ENCODE measurements around the gene CEP72. TPM values are rescaled to one million over a fixed set of nuclear protein-coding genes. Genes with fewer than 3 reads are reported as not detected.
A peak's percentile ranks its signal among the peaks of the same experiment; 100 is the strongest.
"Not testable (repeated sequence)": the region's sequence is repeated elsewhere in the genome, so short reads cannot be mapped to it uniquely, and the experiment has no call there.

Gene CEP72
- total RNA-seq, 1 donor from 2014 or later, result 7.7 TPM

DNA sequence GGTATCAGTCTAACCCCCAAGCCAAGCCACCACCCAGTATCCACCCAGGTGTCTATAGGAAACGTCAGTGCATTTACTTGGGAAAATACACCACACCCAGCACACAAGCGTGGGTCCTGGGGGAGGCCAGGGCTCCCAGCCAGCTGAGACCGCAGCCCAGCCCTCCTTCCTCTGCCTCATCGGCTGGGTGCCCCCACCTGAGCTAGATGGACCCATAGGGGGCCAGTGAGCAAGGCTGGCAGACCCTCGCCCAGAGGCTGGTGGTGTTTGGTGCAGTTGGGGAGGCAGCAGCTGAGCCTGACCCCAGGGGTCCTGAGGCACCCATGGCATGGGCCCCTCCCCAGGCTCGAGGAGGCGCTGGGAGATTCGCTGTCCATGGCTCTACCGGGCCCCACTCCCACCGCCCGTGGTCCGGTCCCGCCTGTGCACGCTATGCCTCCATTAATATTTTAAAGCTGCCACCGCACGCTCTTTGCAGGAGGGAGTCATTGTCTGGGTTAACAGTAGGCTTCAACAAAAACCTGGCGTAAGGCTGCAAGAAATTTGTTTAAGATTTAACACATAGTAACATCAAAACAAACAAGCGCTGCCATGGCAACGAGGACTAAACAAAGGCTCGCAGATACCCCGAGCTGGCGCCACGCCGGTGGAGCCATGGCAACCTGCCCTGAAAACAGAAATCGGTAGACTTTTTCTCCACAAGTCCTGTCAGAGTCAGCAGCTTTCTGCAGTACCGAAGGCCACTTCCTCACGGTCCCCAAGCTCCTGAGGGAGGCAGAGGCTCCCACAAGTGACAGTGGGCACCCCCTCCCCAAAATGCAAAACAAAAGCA is 60.4 kb downstream of the CEP72 start:
- peak; percentile 97 for DNase-seq

DNA sequence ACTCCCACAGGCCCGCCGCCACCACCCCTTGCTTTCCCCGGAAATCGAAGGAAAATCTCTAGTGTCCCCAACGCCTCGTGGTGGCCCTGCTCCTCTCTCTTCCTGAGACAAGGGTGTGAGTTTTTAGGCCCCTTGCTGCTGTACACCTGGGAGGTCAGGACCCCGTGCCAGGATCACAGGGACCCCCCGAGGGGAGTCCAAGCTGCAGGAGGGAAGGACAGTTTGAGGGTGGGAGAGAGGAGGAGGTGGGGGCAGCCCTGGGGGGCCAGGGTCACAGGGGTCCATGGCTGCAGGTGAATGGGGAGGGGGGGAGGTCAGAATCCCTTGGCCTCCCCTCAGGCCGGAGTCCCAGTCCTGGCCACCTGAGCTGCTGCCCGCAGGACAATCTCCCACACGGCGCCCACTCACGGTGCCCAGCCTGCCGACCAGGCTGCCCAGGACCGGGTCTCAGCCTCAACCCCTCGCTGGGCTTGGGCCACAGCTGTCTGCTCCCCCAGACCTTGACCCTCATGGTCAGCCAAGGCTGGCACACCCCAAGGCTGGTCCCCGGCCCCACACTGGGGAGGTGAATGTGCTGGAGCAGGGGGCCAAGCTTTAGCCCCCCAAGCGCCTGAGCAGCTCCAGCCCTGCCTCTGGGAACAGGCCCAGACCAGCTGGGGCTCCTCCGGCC is 61.2 kb downstream of the CEP72 start:
- DNase-seq, result no peak

DNA sequence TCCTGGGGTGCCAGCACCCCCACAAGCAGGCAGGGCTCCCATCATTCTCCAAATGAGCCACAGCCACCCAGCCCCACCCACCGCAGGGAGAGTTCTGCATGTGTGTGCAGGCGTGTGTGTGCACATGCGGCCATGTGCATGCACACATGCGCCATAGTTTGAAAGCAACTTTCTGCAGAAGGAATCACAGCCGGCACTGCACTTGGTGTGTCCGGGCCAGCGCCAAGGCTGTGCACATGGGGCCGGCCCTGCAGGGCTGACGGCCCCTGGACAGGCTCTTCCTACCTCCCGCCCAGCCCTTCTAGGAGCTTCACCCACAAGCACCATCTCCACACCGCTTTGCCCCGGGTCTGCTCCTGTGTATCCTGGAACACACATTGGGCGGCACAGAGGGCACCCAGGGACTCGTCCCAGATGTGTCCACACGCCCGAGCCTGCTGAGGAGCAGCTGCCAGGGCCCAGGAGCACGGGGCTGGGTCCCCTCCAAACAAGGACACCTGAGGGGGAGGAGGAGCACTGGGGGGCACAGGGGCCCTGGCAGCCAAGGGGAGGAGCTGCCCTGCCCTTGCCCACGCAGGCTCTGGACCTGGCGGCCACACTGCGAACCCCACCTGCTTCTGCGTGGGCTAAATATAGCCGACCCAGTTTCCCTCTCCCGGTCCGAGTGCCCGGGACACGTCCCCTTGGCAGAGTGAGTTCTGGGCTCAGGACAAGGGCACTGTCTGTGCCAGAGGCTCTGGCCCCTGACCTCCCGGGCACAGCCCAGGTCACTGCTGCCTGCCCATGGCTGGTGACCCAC is 61.9 kb downstream of the CEP72 start:
- peak; percentile 32 for DNase-seq

DNA sequence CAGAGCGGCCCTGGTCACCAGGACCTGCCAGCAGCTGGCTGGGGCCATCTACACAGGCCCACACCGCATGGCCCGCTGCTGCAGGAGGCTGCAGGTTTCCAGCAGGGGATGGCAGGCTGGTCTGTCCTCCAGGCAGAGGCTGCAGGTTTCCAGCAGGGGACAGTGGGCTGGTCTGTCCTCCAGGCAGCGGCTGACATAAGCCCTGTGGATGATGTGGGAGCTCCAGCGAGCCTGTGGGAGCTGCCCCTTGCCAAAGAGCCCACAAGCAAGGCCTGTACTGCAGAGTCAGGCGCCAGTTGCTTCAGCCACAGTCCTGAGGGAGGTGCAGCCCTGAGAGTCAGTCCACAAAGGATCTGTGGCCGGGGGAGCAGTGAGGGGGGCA is 62.5 kb downstream of the CEP72 start:
- peak; percentile 66 for DNase-seq

DNA sequence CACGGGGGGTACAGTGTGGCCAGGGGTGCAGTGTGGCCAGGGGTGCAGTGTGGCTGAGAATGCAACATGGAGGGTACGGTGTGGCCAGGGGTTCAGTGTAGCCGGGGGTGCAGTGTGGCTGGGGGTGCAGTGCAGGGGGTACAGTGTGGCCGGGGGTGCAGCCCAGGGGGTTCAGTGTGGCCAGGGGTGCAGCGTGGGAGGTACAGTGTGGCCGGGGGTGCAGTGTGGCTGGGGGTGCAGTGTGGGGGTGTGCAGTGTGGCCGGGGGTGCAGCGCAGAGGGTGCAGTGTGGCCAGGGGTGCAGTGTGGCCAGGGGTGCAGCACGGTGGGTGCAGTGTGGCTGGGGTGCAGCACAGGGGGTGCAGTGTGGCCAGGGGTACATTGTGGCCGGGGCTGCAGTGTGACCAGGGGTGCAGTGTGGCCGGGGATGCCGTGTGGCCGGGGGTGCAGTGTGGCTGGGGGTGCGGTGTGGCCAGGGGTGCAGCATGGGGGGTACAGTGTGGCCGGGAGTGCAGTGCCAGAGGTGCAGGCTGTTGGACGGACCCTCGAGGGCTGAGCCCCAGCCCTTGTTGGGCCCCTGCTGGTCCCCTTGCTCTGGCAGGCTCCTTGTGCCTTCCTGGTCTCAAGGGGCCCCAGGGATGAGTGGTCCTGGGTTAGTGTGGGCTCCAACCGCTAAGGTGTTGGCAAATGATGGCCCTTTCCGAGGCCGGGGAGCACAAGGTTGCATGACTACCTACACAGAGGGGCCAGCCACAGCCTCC is 63.2 kb downstream of the CEP72 start:
- no peak for DNase-seq

DNA sequence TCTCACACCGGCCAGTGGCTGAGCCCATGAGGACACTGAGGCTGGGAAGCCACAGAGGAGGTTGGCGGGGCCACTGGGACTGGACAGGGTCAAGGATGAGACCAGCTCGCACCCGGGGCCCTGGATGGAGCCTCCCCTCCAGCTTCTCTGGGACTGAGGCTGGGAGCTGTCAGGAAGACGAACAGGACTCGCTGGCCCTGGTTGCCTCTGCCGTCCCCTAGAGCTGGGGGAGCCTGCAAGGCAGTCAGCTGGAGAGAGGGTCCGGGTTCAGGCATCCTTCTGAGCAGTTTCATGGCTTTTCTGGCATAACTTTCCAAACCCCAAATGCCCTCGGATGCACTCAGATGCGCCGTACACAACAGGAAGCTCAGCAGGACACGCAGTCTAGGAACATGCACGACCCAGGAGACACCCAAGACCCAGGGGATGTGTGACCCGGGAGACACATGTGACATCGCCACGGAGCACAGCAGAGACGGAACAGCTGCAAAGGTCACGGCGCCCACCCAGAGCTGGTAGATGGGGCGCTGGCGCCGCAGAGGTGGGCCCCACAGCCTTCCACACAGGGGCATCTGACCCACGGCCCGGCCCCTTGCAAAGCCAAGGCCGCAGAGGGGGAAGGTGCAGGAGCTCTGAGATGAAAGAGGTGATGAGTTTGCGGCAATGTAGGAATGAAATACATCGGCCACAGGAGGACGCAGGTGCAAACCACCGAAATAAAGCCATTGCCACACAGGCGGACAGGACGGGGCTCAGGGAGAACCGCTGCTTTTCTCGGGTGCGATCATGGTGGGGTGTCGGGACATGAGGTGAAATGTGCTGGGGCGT is 63.9 kb downstream of the CEP72 start:
- DNase-seq, result no peak

DNA sequence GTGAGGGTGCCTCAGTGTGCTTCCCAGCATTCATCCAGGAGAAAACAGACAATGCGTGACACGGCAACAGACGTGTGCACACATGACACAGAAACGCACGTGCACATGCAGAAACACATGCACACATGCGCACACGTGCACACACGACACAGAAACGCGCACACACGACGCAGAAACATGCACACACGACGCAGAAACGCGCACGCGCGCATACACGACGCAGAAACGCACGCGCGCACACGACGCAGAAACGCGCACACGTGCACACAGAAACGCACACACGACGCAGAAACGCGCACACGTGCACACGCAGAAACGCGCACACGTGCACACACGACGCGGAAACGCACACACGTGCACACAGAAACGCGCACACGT is 64.5 kb downstream of the CEP72 start:
- no peak for DNase-seq

DNA sequence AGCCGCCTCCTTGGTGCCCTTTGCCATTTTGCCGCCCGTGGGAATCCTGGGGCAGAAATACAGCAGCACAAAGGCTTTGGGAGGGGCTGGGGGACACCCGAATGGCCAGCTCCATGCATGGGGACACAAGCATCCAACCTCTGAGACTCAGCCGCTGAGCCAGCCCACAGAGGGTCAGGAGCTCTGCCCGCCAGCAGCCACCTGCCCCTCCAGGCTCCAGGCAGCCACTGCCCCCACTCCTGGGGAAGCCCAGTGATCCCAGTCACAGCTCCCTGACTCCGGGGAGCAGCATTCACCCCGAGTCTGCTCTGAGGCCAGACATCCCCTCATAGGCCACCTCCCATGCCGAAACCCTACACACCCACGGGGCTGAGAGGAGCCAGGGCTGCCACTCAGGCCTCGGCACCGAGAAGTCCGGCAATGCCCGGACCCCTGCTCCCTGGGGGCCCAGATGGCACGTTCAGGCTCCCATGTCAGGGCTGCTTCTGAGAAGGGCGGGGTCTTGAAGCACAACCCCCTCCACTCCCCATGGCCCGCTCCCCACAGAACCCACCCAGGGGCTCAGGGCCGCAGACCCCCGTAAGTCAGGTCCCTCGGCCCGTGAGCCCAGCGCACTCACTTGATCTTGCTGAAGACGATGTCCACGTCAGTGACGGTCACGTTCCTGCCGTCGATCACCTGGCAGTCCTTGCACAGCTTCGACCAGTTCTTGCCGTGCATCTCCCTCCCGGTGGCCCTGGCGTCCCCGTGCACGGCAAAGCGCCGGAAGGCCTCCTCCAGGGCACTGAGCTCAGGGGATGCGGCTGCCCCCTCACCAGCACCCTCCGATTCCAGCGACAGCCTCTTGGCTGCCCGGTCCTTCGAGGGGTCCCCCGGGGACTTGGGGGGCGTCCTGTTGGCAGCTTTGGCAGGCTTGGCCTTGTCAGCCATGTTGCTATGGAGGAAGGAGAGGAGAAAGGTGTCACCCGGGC is 65.3 kb downstream of the CEP72 start:
- no peak for DNase-seq

DNA sequence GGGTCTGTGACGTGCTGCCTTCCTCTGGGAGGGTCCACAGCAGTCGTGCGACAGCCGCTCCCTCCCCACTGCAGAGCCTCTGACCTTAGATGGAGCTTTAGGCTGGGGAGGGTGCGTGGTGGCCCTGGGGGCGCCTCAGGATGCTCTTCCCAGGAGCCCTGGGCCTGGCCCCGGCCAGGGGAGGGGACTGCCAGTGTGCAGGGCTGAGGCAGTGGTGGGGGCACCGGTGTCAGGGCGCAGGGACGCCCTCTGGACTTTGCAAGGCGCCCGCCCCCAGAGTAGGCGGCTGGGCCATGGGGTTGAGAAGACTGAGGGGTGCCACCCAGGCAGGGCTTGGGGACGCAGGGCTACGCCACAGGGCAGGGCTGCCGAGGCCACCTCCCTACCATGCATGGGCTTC is 66.4 kb downstream of the CEP72 start:
- DNase-seq, result not testable (repeated sequence)

DNA sequence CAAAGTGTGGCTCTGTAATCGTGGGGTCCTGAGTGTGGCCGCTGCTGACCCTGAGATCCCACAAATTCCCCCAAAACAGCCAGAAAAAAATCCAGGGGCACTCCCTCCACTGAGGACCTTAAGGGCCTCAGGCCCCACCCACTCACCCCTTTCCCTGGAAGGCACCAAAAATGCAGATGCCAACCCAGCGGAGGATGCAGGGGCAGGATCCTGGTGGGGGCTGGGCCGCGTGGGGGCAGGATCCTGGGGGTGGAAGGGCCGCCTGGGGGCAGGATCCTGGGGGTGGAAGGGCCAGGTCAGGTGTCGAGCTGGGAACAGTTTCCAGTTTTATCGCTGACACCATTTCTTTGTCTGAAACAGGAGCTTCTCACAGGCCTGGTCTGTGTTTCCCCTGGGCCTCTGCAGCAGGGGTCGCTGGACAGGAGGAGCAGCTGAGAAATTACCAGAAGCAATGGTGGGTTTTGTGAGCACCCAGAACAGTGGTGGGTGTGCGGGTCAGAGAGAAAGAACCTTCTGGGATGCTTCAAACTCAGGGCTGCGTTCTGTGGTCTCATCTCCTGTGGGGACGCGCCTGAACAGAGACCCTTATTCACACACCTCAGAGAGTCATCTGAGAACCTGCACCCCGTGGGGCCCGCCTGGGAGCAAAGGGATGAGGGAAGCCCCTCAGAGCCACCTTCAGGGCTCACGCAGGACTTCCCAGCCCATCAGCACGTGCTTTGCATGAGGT is 67.2 kb downstream of the CEP72 start:
- not testable (repeated sequence) for DNase-seq

DNA sequence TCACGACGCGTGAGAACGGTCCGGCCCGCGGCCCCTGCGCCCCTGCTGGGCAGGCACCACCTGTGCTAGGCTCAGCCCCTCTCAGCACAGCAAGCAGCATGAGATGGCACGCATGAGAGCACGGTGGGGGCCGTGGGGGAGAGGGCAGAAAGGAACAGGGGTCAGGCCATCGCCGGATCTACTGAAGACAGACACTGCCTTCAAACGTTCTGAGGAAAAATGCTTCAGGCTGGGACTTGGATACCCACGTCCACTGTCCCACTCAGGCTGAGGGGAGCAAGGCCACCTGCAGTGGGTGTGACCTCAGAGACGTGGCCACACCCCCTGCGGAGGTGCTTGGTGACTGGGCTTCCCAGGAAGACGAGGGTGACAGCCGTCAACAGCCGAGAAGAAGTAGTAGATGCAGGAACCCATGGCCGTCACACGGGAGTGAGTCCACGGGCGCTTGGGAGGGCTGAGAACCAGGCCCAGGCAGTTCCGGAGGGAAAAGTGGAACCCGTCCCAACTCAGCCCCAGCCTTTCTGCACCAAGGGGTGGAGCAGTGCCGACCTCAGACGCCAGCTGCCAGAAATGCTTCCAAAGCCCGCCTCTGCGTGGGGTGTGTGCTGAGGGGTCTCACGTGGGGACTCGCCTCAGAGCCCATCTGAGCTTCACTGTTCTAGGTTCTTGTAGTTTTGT is 68.1 kb downstream of the CEP72 start:
- not testable (repeated sequence) for DNase-seq

DNA sequence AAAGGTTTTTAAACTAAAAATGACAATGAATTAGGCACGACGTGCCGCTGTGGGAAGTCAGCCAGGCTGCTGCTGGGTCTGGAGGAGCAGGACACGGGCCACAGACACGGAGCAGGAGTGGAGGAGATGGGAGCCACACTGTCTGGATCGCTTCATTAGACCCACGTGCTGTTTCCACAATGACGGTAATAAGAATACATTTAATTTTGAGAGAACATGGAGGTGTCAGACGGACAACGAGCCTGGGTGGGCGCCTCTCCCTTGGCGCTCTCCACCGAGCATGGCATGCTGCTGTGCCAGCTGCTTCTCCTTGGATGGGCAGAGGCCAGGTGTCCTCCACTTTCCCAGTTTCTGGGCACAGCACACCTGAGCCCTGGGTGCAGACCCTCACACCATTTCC is 68.7 kb downstream of the CEP72 start:
- not testable (repeated sequence) for DNase-seq

DNA sequence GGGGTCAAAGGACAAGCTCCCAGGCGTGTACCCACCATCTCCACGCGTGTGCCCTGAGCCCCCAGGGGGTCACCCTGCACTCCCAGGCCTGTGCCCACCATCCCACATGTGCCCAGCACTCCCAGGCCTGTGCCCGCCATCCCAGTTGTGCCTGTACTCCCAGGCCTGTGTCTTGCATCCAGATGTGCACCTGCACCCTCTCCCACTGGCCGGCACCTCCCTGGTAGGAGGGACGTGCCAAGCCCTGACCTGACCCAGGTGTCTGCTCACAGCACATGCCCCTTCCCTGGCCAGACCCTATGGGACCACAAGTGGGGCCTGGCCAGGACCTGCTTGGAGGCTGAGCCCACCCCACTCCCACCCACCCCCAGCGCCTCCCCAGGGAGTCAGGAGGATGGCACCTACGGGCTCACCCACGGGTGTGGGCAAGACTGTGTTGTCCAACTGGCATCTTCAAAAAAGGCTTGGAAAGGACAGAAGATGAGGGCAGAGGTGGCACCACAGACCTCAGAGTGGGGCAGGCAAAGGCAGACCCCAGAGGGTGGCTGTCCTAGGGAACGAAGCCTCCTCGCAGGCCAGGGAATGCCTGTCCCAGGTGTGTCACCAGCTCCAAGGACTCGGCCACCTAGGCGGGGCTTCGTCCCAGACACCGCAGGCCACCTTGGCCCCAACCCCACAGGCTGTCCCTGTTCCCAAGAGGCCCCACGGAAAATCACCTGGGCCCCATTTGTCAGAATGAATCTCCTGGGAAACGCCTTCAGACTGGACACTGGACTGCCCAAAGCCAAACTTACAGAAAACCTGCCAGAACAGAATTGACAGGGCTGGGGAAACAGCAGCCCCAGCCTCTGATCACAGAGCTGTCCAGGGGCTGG is 69.4 kb downstream of the CEP72 start:
- DNase-seq, result not testable (repeated sequence)

DNA sequence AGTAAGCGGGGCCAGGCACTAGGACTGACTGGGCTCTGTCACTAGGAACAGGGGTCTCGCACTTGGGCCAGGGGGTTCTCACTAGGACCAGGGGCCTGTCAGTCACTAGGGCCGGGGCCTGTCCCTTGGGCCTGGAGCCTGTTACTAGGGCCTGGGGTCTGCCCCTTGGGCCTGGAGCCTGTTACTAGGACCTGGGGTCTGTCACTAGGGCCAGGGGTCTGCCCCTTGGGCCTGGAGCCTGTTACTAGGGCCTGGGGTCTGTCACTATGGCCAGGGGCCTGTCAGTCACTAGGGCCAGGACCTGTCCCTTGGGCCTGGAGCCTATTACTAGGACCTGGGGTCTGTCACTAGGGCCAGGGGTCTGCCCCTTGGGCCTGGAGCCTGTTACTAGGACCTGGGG is 70.1 kb downstream of the CEP72 start:
- DNase-seq, result not testable (repeated sequence)

DNA sequence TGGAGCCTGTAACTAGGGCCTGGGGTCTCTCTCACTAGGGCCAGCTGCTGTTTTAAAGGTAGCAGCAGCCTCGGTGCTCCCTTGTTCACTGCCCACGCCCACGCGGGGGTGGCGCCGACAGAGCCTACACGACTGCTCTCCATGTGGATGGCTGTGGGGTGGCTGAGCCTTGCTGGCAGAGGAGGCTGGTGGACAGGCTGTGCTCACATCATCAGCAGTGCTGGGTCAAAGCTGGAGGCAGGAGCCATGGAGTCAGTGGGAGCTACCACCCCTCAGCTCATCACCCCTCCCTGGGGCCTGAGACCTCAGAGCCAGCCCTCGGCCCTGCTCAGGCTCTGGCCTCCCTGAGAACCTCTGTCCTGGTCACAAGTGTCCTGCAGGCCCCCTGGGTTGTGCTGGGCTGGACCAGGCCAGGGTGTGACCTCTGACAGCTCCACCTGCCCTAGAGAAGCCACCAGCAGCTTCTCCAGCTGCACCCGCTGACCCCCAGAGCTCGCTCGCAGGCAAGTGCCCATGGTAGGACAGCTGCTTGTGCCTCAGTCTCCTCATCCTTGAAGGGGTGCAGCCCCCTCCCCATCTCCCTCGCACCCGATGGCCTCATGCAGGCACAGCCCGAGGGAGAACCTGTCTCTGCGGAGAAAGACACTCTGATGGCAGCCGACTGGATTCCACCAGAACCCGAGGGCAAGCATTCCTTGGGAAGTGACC is 70.7 kb downstream of the CEP72 start:
- not testable (repeated sequence) for DNase-seq

DNA sequence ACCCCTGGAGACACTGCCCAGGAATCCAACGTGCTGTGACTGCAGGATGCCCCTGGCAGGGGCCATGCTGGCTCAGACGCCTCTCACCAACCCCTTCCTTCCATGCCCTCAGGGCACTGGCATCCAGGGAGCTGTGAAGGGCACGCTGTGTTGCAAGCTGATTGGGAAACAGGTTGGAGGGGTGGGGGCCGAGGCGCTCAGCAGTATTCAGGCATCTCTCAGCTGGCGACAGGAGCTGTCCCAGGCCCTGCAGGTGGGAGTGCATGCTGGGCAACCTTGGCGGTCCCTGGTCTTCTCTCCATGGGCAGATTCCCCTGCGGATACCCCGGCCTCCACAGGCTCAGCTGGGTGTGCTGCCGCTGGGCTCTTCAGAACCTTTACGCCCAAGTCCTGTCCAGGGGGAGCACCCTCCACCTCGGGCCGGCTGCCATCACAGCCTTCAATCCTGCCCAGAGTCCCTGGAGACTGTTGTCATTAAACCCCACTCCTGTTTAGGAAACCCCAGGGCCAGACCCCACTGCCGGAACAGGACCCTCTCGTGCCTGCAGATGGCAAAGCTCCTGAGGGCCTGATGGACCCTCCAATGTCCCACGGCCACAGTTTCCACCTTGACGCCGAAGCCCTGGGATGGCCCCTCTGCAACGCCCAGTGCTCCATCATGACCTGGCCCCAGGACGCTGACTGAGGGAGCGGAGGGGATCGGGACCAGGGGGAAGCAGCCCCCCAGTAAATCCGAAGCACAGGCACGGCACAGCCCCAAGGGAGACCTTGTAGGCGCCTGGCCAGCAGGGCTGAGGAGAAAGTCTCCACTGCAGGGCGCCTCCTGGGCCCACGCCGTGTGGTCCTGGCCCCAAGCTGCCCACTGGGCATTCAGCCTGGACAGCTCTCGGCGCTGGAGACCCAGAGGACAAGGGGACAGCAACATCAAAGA is 71.7 kb downstream of the CEP72 start:
- no peak for DNase-seq

Data from tongue (tissue), 2 donors.